Sigmoid colon (tissue), 7 donors: Measurements from ENCODE around the gene ANKRD13D. TPM values are rescaled to one million over a fixed set of nuclear protein-coding genes. Genes with fewer than 3 reads are reported as not detected.

Experiments
- DNase-seq: peaks from one replicate; pipeline ENCODE4 v3.0.0-alpha.2; 2019
- H3K27ac ChIP-seq, 4 donors: fragments of 200-600 bp; sonication (generic); one replicate each; pipeline ENCODE4 v1.5.1; 2016 to 2019; ENCODE audit warnings: mild to moderate bottlenecking in 1 of 4
- H3K27me3 ChIP-seq, 3 donors: fragments of 200-600 bp; sonication (generic); one replicate each; pipeline ENCODE4 v1.5.1; 2019; ENCODE audit warnings: mild to moderate bottlenecking in 1 of 3
- H3K36me3 ChIP-seq, 4 donors: fragments of 200-600 bp; sonication (generic); one replicate each; pipeline ENCODE4 v1.5.1; 2016 to 2019
- H3K4me1 ChIP-seq, 4 donors: fragments of 200-600 bp; sonication (generic); one replicate each; pipeline ENCODE4 v1.5.1; 2017 to 2019
- H3K4me3 ChIP-seq, 4 donors: fragments of 200-600 bp; sonication (generic); one replicate each; pipeline ENCODE4 v1.5.1; 2017 to 2019; ENCODE audit warnings: mild to moderate bottlenecking in 2 of 4, moderate library complexity in 1 of 4
- H3K9me3 ChIP-seq, 4 donors: fragments of 200-600 bp in 3 of 4; sonication (generic) in 3 of 4; one replicate each; pipeline versions ENCODE4 v1.5.1 to v1.6.1; 2013 to 2019
- CTCF ChIP-seq, 4 experiments: fragments of 450-650 bp in 3 of 4; fragments of 200-600 bp in 1 of 4; IDR thresholded peaks; one replicate each; pipeline ENCODE4 v1.5.1; 2016 to 2019; ENCODE audit warnings: antibody characterized with exemption in 4 of 4, mild to moderate bottlenecking in 3 of 4, moderate library complexity in 2 of 4
- EP300 ChIP-seq, 4 donors: sonication (generic); formaldehyde crosslinking; IDR thresholded peaks; one replicate each; pipeline ENCODE4 v1.6.1; 2017; ENCODE audit warnings: antibody characterized with exemption in 4 of 4
- POLR2A ChIP-seq, 2 donors: fragments of 450-650 bp; IDR thresholded peaks; one replicate each; pipeline ENCODE4 v1.6.1; 2016; ENCODE audit warnings: antibody characterized with exemption in 2 of 2, mild to moderate bottlenecking in 2 of 2, moderate library complexity in 2 of 2
- POLR2AphosphoS5 ChIP-seq, 4 donors: sonication (generic); formaldehyde crosslinking; IDR thresholded peaks; one replicate each; pipeline ENCODE4 v1.6.1; 2017; ENCODE audit warnings: antibody characterized with exemption in 4 of 4
- WGBS, 2 donors: extraction: QIAGEN DNeasy Blood & Tissue Kit; methylation state at CpG; one replicate each; pipeline ENCODE4 v1.1.7; 2013; 5-methylcytosine and 5-hydroxymethylcytosine counted together
- intact Hi-C: fragments of 100-400 bp; cut with DNase I; formaldehyde crosslinking; loops from one replicate; pipeline ENCODE4 v1.15.1; 2023
- polyA plus RNA-seq, 3 donors: library from polyadenylated mRNA; stranded (reverse); fragments of 200-250 nt; gene quantifications; one replicate each; pipeline ENCODE4 v1.2.3, GENCODE V29; 2013
- total RNA-seq, 4 donors: library from RNA; depleted of rRNA; stranded (reverse); fragments of >200 nt; gene quantifications; one replicate each; pipeline ENCODE4 v1.1.0, GENCODE V29; 2016
- donor health status: healthy with polysubstance abuse.
- donor health status: Bipolar disorder and iron deficiency.
- donor health status: healthy.

The ANKRD13D gene
- total and polyA plus RNA-seq, 7 donors = 9.0 to 45.7 (median 24.0) TPM

GRCh38 chr11:67303835-67304411 lies 14.8 kb downstream of the ANKRD13D start:
- Histone ChIP-seq H3K4me3 (peak overlapping the region; percentile 54 to 98 (median 78)), H3K27me3 (no peaks in the 10 kb centered on the region), H3K36me3 (peaks cover 12 to 44% (median 28%) of the 10 kb centered on the region in 4 donors), H3K9me3 (no peaks in the 10 kb centered on the region), H3K4me1 (peaks cover 0 to 31% (median 24%) of the 10 kb centered on the region in 4 donors), H3K27ac (peak overlapping the region; percentile 69 to 77 (median 74))
- 3 to 19% methylated on average over 43 of the region's 43 CpGs for WGBS, 2 donors
- intact Hi-C loops = no loop called here
- TF ChIP-seq POLR2A (IDR thresholded peaks at IDR 0.05) (no peak), POLR2AphosphoS5 (IDR thresholded peaks at IDR 0.05) (no peak), CTCF (IDR thresholded peaks at IDR 0.05) (no peak), EP300 (IDR thresholded peaks at IDR 0.05) (no peak)
- peak; percentile 69 for DNase-seq

GRCh38 chr11:67304511-67305113 lies 15.5 kb downstream of the ANKRD13D start:
- Histone ChIP-seq H3K4me1 (peaks cover 0 to 31% (median 24%) of the 10 kb centered on the region in 4 donors), H3K4me3 (peak overlapping the region; percentile 54 to 98 (median 78)), H3K27ac (peak overlapping the region in 2 of 4 donors; percentile 69 to 71), H3K9me3 (no peaks in the 10 kb centered on the region), H3K36me3 (peaks cover 8 to 44% (median 21%) of the 10 kb centered on the region in 4 donors), H3K27me3 (no peaks in the 10 kb centered on the region)
- TF ChIP-seq POLR2AphosphoS5 (IDR thresholded peaks at IDR 0.05) = no peak
- TF ChIP-seq CTCF (IDR thresholded peaks at IDR 0.05) = no peak
- TF ChIP-seq EP300 (IDR thresholded peaks at IDR 0.05) = no peak
- no peak for TF ChIP-seq POLR2A (IDR thresholded peaks at IDR 0.05)
- 40 to 77% methylated on average over 14 of the region's 14 CpGs for WGBS, 2 donors
- DNase-seq = peak; percentile 62
- intact Hi-C loops = no loop called here

DNA sequence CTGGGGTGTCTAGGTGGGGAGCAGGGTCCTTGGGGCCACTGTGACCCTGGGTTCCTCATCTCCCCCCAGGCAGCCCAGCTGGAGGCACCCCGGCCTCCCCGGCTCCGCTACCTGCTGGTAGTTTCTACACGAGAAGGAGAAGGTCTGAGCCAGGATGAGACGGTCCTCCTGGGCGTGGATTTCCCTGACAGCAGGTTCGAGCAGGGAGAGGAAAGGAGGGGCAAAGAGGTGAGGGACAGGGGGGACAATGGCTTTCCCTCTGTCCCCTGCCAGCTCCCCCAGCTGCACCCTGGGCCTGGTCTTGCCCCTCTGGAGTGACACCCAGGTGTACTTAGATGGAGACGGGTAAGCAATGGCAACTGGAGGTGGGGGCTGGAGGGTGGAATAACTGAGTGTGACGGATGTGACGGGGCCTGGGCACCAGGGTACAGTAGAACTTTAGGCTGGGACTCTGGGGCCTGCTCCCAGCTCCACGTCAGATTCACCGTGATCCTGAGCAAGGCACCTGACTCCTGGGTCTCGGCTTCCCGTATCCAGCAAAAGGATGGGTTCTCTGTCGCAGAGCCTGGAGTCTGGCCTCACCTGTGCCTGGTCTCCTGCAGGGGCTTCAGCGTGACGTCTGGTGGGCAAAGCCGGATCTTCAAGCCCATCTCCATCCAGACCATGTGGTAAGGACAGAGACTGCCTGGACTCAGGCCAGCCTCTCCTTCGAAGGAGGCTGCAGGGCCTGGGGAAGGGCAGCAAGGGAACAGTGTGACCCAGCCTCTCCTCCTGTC lies 17.9 kb downstream of the ANKRD13D start:
- no peak overlapping the region for H3K27ac ChIP-seq
- 91 to 94% methylated on average over 19 of the region's 19 CpGs for WGBS, 2 donors
- peak; percentile 61 for DNase-seq
- H3K36me3 ChIP-seq = peaks cover 0 to 30% (median 3%) of the 10 kb centered on the region in 4 donors
- peaks cover 0 to 31% (median 22%) of the 10 kb centered on the region in 4 donors for H3K4me1 ChIP-seq
- intact Hi-C loops = no loop called here
- no peaks in the 10 kb centered on the region for H3K27me3 ChIP-seq
- no peaks in the 10 kb centered on the region for H3K9me3 ChIP-seq
- TF ChIP-seq EP300 (IDR thresholded peaks at IDR 0.05) (no peak), POLR2A (IDR thresholded peaks at IDR 0.05) (no peak), POLR2AphosphoS5 (IDR thresholded peaks at IDR 0.05) (no peak), CTCF (IDR thresholded peaks at IDR 0.05) (no peak)
- H3K4me3 ChIP-seq = no peak overlapping the region

DNA sequence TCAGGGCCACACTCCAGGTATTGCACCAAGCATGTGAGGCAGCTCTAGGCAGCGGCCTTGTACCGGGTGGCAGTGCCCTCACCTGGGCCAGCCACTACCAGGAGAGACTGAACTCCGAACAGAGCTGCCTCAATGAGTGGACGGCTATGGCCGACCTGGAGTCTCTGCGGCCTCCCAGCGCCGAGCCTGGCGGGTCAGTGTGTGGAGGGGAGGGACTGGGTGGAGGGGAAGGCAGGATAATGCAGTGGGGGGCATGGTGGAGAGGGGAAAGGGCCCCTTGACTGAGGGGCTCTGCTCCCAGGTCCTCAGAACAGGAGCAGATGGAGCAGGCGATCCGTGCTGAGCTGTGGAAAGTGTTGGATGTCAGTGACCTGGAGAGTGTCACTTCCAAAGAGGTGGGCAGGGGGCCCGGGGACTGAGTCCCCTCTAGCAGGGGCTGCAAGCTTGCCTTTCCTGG lies 18.5 kb downstream of the ANKRD13D start:
- H3K36me3 ChIP-seq = peaks cover 0 to 26% (median 3%) of the 10 kb centered on the region in 4 donors
- H3K4me1 ChIP-seq = peaks cover 0 to 27% (median 17%) of the 10 kb centered on the region in 4 donors
- no peak overlapping the region for H3K4me3 ChIP-seq
- WGBS, 2 donors = 87 to 93% methylated on average over 12 of the region's 12 CpGs
- TF ChIP-seq CTCF (IDR thresholded peaks at IDR 0.05) = no peak
- no peak for TF ChIP-seq EP300 (IDR thresholded peaks at IDR 0.05)
- no peak for TF ChIP-seq POLR2A (IDR thresholded peaks at IDR 0.05)
- no peak for TF ChIP-seq POLR2AphosphoS5 (IDR thresholded peaks at IDR 0.05)
- H3K27ac ChIP-seq = no peak overlapping the region
- intact Hi-C loops = no loop called here
- no peak for DNase-seq
- no peaks in the 10 kb centered on the region for H3K27me3 ChIP-seq
- H3K9me3 ChIP-seq = no peaks in the 10 kb centered on the region
